HG03139 (cell line): ENCODE data around the gene TNFAIP8L1.
A peak's percentile ranks its signal among the peaks of the same experiment; 100 is the strongest.

Experiments
- ATAC-seq: cut with Tn5 transposase; IDR thresholded peaks from one replicate; pipeline ENCODE4 v1.9.1; 2021; ENCODE audit not compliant: unreplicated experiment

The TNFAIP8L1 gene

GRCh38 chr19:4609878-4610511 lies 29.3 kb upstream of the TNFAIP8L1 start:
- ATAC-seq: no peak

DNA sequence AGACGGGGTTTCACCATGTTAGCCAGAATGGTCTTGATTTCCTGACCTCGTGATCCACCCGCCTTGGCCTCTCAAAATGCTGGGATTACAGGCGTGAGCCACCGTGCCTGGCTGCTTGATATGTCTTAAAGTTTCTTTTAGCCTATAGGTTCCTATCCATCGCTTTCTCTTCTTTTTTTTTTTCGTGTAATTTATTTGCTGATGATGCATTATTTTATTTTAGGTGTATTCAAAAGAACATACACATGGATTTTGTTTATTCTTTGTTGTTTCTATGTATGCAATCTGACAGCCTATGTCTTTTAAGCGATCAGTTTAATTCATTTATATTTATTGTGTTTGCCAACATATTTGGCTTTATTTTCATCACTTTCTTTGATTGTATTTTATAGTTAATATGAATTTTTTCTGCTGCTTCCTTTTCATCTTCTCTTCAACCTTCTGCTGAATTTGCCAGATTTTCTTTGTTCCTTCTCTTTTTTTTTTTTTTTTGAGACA lies 26.0 kb upstream of the TNFAIP8L1 start:
- ATAC-seq: no peak

GRCh38 chr19:4618019-4618418 lies 21.3 kb upstream of the TNFAIP8L1 start:
- no peak for ATAC-seq

DNA sequence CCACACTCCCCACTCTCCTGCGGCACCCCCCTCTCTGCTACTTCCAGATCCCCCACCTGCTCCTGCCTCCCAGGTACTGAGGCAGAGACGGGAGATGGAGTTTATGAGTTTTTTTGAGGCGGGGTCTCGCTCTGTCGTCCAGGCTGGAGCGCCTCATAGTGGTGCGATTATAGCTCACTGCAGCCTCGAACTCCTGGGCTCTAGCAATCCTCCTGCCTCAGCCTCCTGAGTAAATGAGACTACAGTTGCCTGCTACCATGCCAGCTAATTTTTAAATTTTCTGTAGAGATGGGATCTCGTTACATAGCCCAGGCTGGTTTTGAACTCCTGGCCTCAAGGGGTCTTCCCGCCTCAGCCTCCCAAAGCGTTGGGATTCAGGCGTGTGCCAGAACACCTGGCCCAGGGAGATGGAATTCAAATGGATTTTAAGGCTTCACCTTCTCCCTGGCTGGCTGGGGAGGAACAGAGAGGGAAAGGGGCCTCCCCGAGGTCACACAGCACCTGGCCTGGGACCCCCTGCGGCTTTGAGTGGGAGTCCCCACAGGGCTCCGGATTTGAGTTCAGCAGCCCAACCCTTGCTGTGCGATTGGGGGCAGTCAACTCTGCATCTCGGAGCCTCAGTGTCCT lies 19.5 kb upstream of the TNFAIP8L1 start:
- ATAC-seq: no peak

DNA sequence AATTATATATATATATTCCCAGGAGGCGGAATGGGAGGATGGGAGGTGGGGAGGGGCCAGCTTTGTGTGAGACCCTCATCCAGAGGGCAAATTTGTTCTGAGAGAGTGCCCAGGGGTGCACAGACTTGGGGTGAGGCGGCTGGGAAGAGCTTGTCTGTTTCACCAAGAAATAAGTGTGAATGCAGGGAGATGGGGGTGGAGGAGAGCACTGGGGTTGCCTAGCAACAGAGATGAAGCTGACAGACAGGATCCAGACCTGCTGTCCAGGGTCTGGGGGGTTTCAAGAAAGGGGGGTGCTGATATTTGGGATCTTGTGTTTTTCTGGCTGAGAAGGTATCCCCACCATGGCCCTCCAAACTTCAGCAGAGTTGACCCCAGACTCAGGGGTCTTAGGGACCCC lies 18.6 kb upstream of the TNFAIP8L1 start:
- no peak for ATAC-seq

- no peak for ATAC-seq
Measured at GRCh38 chr19:4622695-4623421, 16.5 kb upstream of the TNFAIP8L1 start.

DNA sequence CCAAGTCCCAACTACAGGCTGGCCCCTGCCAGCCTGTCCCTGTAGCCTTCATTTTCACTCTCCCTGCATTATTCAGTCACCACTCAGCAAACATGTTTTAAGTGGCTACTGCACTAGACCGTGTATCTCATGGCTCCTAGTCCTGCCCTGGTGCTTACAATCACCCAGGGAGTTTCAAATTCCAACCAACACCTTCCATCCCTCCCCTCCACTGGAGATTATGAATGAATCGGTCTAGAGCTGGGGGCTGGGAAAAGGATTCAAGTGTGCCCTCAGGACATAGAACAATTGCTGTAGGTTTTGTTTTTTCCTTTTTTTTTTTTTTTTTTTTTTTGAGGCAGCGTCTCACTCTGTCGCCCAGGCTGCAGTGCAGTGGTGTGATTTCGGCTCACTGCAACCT lies 15.0 kb upstream of the TNFAIP8L1 start:
- ATAC-seq: no peak

- ATAC-seq: no peak
Measured at GRCh38 chr19:4624733-4625362, 14.5 kb upstream of the TNFAIP8L1 start.

DNA sequence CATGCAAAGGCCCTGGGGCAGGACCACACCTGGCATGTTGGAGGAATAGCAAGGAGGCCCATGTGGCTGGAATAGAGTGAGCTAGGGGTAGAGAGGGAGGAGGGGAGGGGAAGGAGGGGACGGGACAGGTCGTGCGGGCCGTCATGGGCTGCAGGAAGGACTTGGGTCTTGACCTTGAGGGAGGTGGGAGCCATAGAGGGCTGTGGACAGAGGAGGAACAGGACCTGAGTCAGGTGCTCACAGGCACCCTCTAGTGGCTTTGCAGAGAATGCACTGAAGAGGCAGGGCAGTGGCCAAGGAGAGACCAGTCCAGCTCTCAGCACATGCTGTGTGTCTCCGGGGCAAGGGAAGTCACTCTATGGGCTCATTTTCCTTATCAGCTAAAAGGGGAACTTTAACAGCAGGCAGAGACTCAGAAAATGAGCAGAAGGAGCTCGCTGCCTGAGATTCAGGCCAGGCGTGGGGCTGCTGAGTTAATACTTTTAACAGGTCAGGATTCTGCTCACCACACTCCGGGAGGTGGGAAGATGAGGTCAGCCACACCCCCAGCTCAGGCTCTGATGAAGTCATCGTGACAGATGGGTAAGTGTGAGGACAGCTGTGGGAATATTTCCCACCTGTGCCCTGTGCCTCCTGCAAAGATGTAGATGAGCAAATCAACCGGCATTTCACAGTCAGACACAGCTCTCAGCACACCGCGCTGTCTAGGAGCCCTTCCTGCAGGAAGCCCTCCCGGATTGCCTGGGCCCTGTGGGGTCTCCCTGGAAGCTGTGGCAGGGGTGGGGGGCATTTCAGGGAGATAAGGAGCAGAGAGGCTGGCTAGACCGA lies 6.0 kb upstream of the TNFAIP8L1 start:
- no peak for ATAC-seq

DNA sequence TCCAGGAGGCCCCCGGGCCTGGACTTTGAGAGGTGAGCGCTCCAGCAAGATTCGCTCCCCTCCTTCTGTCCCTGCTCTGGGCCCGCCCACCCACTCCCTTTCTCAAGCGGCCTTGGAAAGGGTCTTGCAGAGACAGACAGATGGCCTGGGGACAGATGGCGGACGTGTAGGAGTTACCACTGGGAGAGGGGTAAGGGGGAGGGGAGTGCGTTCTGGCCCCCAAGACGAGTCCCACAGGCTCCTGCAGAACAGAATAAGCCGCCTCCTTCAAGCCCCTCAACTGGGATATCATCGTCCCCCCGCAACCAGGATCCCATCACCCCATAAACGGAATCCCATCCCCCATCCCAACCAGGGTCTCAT lies 3.6 kb upstream of the TNFAIP8L1 start:
- ATAC-seq: no peak

DNA sequence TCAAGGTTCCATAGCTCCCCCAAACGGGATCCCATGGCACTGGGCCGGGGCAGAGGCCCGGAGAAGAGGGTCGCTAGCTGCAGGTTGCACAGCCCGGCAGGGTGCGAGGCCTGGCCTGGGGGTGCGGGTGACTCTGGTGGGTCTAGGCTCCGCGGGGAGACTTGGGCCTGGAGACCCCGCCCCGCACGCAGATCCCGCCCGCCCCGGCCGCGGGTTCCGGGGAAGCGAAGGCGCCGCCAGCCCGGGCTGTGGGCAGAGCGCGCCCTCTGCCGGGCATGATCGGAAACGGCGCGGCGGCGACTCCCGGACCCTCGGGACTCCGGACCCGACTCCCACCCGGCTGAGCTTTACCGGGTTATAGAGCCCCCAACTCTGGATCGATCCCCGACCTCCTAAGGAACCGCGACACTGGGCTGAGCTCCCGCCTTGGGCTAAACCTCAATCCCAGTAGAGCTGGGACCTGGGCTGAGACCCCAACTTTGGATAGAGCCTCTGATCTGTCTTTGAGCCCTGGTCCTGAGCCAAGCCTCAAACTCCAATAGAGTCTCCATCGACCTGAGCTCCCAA lies 3.1 kb upstream of the TNFAIP8L1 start:
- no peak for ATAC-seq

DNA sequence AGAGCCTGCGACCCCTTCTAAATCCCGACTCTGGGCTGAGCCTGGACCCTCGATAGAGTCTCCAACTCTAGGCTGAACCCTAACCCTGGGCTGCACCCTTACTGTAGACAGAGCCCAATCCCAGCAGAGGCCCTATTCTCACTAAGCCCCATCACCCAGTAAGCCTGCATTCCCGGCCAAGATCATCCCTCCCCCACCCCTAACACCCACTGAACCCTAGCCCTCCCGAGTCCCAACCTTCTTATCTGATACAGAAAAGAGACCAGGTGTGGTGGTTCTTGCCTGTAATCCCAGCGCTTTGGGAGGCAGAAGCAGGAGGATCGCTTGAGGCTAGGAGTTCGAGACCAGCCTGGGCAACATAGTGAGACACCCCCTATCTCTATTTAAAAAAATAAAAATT lies 2.6 kb upstream of the TNFAIP8L1 start:
- no peak for ATAC-seq

GRCh38 chr19:4638317-4638716 lies 999 bp upstream of the TNFAIP8L1 start:
- ATAC-seq: no peak

DNA sequence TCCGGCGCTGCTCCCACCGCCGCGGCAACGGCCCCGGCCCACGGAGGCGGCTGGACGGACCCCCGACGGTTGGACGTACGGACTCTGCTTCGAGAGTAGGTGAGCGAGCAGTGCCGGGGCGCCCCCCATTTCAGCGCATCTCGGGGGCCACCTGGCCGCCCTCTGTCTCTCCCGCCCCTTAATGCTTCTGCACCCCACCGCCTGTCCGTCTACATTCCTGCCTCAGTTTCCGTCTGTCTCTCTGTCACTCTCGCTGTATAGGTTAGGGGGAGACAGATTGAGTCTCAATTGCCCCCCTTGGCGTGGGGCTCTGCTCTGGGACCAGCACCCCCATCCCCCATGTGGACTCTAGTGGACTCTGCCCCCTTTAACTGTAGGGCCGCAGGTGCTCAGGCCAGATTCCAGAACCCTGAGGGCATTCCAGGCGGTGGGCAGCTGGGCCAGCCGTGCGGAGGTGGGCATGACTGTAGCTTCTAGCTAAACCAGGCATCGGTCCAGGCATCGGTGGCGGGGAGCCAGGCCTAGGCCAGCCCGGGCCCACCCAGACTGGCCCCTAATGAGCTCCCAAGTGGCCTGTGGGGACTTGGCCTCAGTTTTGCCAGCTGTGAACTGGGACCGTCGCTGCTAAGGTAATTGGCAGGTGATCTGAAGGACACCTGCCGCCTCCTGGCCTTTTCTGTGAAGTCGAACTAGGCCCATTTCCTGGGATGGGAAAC lies 373 bp downstream of the TNFAIP8L1 start:
- peak; percentile 14 for ATAC-seq

DNA sequence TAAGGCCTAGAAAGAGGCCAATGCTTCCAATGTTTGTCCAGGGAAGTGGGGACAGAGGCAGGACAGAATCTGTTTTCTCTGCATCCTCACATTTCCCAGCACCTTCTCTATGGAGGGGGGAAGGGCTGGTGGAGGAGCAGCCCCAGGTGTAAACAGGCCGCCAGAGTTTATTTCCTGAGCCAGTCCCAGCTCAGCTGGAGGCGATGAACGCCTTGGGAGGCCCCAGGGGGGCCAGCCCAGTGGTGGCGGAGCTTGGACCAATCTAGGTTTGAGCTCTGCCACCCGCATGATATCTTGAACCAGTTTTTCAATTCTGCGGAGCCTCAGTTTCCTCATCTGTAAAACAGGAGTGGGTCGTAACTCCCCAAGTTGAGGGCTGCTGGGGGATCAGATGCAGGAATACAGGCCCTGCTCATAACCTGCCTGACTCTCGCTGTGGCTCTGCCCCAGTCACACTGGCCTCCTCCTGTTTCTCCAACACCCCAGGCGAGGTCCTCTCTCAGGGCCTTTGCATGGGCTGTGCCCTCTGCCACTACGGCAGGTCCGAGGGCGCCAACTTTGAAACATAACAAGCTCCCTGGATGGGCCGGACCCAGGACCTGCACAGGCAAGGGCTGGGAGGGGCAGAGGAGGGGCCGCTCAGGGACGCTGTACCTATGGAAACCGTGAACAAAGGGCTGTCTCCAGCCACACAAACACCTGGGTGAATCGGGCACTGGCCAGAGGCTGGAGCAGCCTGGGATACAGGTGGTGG lies 1.1 kb downstream of the TNFAIP8L1 start:
- no peak for ATAC-seq

DNA sequence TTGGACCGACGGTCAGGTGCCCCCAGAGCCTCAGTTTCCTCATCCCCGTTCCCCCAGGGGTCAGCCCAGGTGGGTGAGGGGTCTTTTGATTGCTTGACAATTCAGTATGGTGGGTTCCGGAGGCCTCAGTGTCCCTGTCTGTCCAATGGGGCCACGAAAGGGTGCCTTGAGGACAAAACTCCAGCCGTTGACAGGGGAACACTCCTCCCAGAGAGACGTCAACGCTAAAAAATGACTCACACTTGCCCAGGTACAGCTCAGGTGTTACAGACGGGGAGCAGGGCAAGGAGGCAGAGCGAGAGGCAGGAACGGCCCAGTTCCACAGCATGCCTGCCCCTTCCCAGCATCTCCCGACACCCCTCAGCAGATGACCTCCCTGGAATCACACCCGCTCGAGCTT lies 1.8 kb downstream of the TNFAIP8L1 start:
- ATAC-seq: no peak

DNA sequence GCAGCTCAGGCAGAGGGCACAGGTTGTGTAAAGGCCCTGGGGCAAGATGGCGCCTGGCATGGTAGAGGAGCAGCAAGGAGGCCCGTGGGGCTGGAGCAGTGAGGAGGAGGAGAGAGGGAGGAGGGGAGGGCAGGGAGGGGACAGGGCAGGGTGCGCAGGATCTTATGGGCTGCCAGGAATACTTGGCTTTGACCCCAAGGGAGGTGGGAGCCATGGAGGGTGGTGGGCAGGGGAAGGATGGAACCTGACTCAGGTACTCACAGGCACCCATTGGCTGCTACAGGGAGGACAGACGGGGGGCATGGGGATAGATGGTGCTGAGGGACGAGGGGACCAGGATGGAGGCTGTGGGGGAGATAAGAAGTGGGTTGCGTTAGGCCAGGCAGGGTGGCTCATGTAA lies 3.3 kb downstream of the TNFAIP8L1 start:
- ATAC-seq: no peak

GRCh38 chr19:4645718-4646117 lies 6.4 kb downstream of the TNFAIP8L1 start:
- ATAC-seq: no peak
